Adrenal gland (tissue), 5 donors: Measurements from ENCODE around the gene TRABD2A.

ENCODE experiments used
- POLR2A ChIP-seq, 2 donors: fragments of 450-650 bp; IDR thresholded peaks; one replicate each; pipeline ENCODE4 v1.6.1; 2017; ENCODE audit warnings: antibody characterized with exemption in 2 of 2, mild to moderate bottlenecking in 2 of 2, moderate library complexity in 1 of 2
- TF ChIP-seq, protein P1 (sequence below), 6 experiments: fragments of 450-650 bp in 4 of 6; fragments of 200-600 bp in 2 of 6; sonication (generic) in 1 of 6; IDR thresholded peaks; 1 replicate in 5 of 6; 2 replicates in 1 of 6; pipeline versions ENCODE4 v1.5.1 to v1.8.0; 2016 to 2021; ENCODE audit warnings: antibody characterized with exemption in 6 of 6, mild to moderate bottlenecking in 2 of 6, moderate library complexity in 1 of 6
- donor health status: DM: no; HTN: no; CAD: no.

GRCh38 chr2:84815146-84815545, 65.7 kb downstream of the TRABD2A start:
- TF ChIP-seq, protein P1, sequence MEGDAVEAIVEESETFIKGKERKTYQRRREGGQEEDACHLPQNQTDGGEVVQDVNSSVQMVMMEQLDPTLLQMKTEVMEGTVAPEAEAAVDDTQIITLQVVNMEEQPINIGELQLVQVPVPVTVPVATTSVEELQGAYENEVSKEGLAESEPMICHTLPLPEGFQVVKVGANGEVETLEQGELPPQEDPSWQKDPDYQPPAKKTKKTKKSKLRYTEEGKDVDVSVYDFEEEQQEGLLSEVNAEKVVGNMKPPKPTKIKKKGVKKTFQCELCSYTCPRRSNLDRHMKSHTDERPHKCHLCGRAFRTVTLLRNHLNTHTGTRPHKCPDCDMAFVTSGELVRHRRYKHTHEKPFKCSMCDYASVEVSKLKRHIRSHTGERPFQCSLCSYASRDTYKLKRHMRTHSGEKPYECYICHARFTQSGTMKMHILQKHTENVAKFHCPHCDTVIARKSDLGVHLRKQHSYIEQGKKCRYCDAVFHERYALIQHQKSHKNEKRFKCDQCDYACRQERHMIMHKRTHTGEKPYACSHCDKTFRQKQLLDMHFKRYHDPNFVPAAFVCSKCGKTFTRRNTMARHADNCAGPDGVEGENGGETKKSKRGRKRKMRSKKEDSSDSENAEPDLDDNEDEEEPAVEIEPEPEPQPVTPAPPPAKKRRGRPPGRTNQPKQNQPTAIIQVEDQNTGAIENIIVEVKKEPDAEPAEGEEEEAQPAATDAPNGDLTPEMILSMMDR (IDR thresholded peaks at IDR 0.05): no peak
- TF ChIP-seq POLR2A (IDR thresholded peaks at IDR 0.05): no peak
